Measurements from ENCODE around the gene TBC1D23.
"Not testable (repeated sequence)": the region's sequence is repeated elsewhere in the genome, so short reads cannot be mapped to it uniquely, and the experiment has no call there.

TBC1D23 gene

GRCh38 chr3:100256731-100257151 lies 4.1 kb upstream of the TBC1D23 start:
- DNase-seq (ENCODE audit: low spot score): peak; percentile 31

GRCh38 chr3:100257586-100257985 lies 3.2 kb upstream of the TBC1D23 start:
- peak; percentile 17 for DNase-seq (ENCODE audit: low spot score)

- DNase-seq (ENCODE audit: low spot score): no peak
Observed at GRCh38 chr3:100260081-100260684, 609 bp upstream of the TBC1D23 start.

- DNase-seq (ENCODE audit: low spot score): no peak
Observed at GRCh38 chr3:100261485-100261903, 702 bp downstream of the TBC1D23 start.

GRCh38 chr3:100262925-100263324 lies 2.1 kb downstream of the TBC1D23 start:
- not testable (repeated sequence) for DNase-seq (ENCODE audit: low spot score)

GRCh38 chr3:100263583-100263982 lies 2.8 kb downstream of the TBC1D23 start:
- no peak for DNase-seq (ENCODE audit: low spot score)

GRCh38 chr3:100264242-100264641 lies 3.5 kb downstream of the TBC1D23 start:
- no peak for DNase-seq (ENCODE audit: low spot score)

- no peak for DNase-seq (ENCODE audit: low spot score)
Observed at GRCh38 chr3:100265016-100265415, 4.2 kb downstream of the TBC1D23 start.

GRCh38 chr3:100266531-100266930 lies 5.7 kb downstream of the TBC1D23 start:
- no peak for DNase-seq (ENCODE audit: low spot score)

GRCh38 chr3:100268156-100268555 lies 7.4 kb downstream of the TBC1D23 start:
- no peak for DNase-seq (ENCODE audit: low spot score)

- no peak for DNase-seq (ENCODE audit: low spot score)
Observed at GRCh38 chr3:100269001-100269400, 8.2 kb downstream of the TBC1D23 start.

GRCh38 chr3:100269410-100270214 lies 8.8 kb downstream of the TBC1D23 start:
- peak; percentile 71 for DNase-seq (ENCODE audit: low spot score)

- DNase-seq (ENCODE audit: low spot score): no peak
Observed at GRCh38 chr3:100270215-100270583, 9.4 kb downstream of the TBC1D23 start.

- no peak for DNase-seq (ENCODE audit: low spot score)
Observed at GRCh38 chr3:100271522-100271921, 10.7 kb downstream of the TBC1D23 start.

- not testable (repeated sequence) for DNase-seq (ENCODE audit: low spot score)
Observed at GRCh38 chr3:100272797-100273611, 12.2 kb downstream of the TBC1D23 start.

GRCh38 chr3:100274361-100274760 lies 13.6 kb downstream of the TBC1D23 start:
- no peak for DNase-seq (ENCODE audit: low spot score)

- DNase-seq (ENCODE audit: low spot score): no peak
Observed at GRCh38 chr3:100277255-100277800, 16.5 kb downstream of the TBC1D23 start.

- DNase-seq (ENCODE audit: low spot score): no peak
Observed at GRCh38 chr3:100278910-100279309, 18.1 kb downstream of the TBC1D23 start.

GRCh38 chr3:100288288-100288894 lies 27.6 kb downstream of the TBC1D23 start:
- no peak for DNase-seq (ENCODE audit: low spot score)

- no peak for DNase-seq (ENCODE audit: low spot score)
Observed at GRCh38 chr3:100289339-100289738, 28.5 kb downstream of the TBC1D23 start.

GRCh38 chr3:100295089-100295488 lies 34.3 kb downstream of the TBC1D23 start:
- DNase-seq (ENCODE audit: low spot score): no peak

- peak; percentile 23 for DNase-seq (ENCODE audit: low spot score)
Observed at GRCh38 chr3:100297784-100298183, 37.0 kb downstream of the TBC1D23 start.

Data from GM03348 (cell line).